HG02623 (cell line): ENCODE results near the gene PRR29.

ENCODE experiments used
- ATAC-seq: cut with Tn5 transposase; IDR thresholded peaks from one replicate; pipeline ENCODE4 v1.9.1; 2021; ENCODE audit warnings: moderate library complexity; ENCODE audit not compliant: unreplicated experiment

PRR29 gene

DNA sequence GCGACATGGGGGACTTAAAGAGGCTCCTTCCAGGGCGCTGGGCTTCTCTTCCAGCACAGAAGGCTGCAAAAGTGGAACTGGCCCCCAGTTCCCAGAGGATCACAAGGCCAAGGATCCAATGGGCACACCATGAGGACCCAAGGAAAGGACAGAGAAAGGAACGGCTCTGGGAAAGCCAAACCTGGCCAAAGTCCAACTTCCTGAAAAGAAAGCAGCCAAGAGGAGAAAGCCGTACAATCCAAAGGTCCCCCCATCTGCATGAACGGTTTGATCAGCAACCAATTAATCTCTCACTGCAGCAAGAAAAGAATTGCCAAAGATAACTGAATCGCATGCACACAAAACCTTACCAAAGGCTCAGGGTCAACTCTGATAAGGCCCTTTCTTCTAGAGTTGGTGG is 42.1 kb downstream of the PRR29 start:
- ATAC-seq, result no peak

DNA sequence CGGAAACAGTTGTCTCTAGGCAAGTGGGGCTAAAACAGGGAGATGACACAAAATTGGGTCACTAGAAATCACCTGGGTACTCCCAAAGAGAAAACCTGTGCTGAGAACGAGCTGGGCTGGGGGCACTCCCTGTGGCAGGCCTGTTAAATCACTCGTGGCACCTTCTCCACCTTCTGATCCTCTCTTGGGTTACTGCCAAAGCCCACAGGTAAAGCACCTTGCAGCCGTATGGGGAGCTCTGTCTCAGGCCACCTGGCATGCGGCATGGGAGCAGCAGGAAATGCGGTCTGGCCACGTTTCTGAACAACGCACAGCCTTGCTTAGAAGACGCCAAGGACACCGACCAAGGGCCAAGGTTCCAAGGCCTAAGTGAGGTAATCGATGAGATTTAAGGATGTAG is 43.8 kb downstream of the PRR29 start:
- ATAC-seq, result no peak

DNA sequence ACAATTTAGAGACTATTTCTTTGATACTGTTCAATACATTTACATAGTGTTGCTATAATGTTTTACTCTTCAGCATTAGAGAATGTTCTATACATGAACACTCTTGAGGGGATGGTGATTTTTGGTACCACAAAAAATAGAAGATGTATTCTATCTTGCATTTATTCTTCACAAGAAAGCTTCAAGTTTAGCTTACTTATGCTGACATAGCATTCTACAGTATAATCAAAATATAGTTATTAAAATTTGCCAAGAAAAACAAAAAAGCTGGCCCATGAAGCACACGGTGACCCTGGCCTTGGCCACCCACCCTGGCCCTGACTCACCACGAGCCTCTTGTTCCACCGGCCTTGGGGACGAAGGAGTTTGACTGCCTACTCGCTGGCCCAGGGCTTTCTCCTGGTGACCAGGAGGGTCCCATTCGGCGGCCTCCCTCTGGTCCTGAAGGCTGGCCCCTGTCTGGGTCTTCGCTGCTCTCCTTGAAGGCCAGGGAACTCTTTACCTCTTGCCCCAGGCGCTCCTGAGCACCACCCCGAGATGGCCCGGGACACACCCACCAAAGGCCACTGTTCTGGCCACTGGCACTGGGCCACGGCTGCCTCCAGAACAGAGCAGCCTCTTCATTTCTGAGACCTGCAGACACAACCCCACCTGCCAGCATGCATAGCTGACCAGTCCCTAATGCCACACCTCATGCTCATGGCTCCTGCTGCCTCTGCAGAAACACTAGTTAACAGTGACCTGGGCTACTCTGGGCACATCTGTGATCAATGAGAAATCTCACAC is 44.7 kb downstream of the PRR29 start:
- ATAC-seq, result no peak

DNA sequence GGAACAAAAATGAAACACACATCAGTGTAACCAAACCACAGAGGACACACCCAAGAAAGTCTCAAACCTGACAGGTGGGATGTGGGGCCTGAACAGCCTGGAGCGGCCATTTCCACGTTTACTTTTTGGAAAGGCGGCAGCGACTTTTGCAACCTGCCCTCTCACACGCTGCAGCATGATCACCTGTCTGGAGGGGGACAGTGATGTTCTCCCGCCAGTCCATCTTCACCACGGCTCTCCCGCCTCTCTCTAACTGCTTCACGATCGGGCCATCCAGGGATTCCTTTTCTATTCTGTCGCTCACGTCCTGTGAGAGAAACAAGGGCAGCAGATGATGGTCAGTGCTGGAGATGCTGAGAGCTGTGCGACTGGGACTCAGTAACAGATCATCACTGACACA is 47.0 kb downstream of the PRR29 start:
- ATAC-seq, result no peak

DNA sequence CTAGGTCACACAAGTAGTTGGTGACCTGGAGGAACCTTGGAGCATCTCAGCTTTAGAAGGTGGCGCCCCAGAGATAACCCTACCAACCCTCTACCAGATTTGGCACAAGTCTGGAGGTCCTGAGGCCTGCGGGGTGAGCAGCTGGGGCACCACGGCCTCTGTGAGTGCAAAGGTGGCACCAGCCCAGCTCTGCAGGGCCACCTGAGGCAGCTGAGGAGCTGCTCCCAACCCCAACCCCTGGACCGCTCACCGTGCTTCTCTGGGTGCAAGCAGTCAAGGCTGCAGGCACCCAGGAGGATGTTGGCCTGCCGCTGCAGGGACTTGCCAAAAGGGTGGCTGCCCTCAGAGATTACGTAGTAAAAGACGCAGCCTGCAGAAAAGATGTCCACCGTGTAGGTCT is 50.7 kb downstream of the PRR29 start:
- ATAC-seq, result no peak

DNA sequence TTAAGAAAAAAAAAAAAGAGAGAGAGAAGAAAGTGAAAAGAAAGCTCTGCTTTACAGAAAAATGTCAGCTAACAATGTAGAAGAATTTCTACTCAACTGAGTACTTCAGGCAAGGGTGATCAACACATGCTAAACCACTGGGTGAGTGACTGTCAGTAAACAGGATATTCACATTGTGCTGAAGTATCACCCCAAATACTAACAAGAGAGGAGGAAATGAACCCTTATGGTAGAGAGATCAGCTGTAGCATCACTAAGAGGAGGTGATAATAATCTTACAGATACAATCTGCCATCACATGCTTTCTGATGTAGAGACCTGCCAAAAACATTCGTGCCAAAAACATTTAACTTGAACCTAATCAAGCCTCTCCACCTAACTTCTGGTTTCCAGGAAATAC is 53.0 kb downstream of the PRR29 start:
- ATAC-seq, result no peak

DNA sequence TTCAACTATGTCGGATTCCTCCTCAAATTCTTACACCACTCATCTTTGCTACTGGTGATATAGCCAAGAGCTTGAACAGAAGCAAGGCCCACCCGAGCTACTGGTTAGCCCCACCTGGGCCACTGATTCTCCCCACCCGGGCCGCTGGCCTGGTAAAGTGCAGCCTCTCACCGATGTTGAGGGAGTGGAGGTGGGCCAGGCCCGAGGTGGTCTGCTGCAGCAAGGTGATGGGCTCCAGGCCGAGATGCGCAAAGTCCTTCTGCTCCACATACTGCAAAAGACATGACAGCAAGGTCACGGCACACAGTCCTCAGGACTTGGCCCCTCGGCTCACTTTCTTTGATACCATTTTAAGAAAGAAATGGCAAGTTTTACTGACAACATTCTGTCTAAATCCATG is 55.0 kb downstream of the PRR29 start:
- ATAC-seq, result no peak
